NCI-H1092 (cell line): Measurements from ENCODE around the gene AFF1.
A peak's percentile ranks its signal among the peaks of the same experiment; 100 is the strongest.

Experiments
- DNase-seq: peaks from one replicate; lab custom pipeline; 2025; lab: John Stamatoyannopoulos, UW

AFF1 gene, protein sequence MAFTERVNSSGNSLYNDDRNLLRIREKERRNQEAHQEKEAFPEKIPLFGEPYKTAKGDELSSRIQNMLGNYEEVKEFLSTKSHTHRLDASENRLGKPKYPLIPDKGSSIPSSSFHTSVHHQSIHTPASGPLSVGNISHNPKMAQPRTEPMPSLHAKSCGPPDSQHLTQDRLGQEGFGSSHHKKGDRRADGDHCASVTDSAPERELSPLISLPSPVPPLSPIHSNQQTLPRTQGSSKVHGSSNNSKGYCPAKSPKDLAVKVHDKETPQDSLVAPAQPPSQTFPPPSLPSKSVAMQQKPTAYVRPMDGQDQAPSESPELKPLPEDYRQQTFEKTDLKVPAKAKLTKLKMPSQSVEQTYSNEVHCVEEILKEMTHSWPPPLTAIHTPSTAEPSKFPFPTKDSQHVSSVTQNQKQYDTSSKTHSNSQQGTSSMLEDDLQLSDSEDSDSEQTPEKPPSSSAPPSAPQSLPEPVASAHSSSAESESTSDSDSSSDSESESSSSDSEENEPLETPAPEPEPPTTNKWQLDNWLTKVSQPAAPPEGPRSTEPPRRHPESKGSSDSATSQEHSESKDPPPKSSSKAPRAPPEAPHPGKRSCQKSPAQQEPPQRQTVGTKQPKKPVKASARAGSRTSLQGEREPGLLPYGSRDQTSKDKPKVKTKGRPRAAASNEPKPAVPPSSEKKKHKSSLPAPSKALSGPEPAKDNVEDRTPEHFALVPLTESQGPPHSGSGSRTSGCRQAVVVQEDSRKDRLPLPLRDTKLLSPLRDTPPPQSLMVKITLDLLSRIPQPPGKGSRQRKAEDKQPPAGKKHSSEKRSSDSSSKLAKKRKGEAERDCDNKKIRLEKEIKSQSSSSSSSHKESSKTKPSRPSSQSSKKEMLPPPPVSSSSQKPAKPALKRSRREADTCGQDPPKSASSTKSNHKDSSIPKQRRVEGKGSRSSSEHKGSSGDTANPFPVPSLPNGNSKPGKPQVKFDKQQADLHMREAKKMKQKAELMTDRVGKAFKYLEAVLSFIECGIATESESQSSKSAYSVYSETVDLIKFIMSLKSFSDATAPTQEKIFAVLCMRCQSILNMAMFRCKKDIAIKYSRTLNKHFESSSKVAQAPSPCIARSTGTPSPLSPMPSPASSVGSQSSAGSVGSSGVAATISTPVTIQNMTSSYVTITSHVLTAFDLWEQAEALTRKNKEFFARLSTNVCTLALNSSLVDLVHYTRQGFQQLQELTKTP

GRCh38 chr4:86934771-86935565 is at the start of gene AFF1:
Gene AFF1, plus strand, starts transcription at chr4:86935011. Its CDS starts 13,523 bp downstream, at chr4:86948534.
- peak; percentile 85 for DNase-seq

GRCh38 chr4:86890790-86891189 is 44.0 kb upstream of the AFF1 start:
- DNase-seq: no peak

DNA sequence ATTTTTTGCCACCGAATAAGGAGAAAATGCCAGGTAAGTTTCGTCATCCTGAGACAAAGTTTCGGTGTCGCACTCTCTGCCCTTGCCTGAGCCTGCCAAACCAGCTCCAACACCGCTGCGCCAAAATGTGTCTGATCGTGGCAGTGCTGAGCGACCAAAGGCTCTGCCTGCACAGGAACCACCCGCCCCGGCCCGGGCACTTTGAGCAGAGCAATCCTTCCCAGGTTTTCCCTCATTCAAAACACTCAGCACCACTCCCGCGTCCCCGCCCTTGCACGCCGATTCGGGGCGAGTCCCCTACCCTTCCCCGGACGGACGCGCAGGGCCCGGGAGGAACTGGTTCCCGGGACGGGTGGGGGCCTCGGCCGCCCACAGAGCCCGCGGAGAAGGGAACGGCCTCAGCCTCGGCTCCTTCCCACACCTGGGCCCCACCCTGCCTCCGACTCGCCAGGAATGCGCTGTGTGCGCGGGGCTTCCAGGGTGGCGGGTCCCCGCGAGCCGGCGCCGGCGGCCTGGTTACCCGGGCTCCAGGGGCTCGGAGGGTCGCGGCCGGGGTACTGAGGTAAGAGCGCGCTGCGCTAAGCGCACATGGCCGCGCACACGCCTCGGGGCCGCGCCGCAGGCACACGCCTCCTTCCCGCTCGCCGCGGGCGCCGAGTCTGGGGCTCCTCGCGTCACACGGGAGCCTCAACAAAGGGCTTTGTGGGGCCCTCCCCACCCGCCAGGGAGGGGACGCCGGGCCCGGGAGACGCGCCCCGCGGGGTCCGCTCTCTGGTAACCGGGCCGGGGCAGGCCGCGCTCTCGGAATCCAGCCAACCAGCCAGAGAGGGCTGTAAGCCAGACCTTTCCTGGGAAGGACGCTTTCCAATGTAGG is 42.8 kb upstream of the AFF1 start, which contains the start of gene C4orf36:
Gene C4orf36, minus strand, starts transcription at position 661 of the 874 bp plus-strand sequence. CDS start 902 bp downstream, outside the sequence.
- DNase-seq: peak; percentile 43

DNA sequence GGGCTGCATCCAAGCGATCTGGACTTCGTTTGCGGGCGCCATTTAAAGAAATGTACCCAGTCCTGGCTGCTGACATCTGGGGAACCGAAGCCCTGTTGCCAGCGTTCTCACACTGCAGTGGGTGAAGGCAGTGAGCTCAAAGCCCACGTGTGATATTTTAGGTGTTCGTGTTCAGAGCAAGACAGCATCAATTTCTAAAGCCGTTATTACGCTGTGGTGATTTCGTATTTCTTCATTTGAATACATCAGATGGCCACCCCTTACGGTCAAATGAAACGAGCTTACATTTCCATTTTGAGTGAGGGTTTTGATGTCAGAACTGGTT is 42.2 kb upstream of the AFF1 start:
- no peak for DNase-seq

DNA sequence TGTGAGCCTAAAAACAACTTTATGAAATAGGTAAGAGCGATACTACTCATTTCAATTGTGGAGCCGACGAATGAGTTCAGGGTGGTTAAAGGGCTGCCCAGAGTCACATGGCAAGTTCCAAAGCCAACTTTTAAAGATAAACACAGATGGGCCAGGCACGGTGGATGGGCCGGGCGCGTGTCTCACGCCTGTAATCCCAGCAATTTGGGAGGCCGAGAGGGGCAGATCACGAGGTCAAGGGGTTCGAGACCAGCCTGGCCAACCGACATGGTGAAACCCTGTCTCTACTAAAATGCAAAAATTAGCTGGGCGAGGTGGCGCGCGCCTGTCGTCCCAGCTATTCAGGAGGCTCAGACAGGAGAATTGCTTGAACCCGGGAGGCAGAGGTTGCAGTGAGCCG is 41.7 kb upstream of the AFF1 start:
- no peak for DNase-seq

- DNase-seq: no peak
Measured at GRCh38 chr4:86894455-86894854, 40.4 kb upstream of the AFF1 start.

GRCh38 chr4:86895692-86896488 is 38.9 kb upstream of the AFF1 start:
- DNase-seq: peak; percentile 53

GRCh38 chr4:86896596-86896995 is 38.2 kb upstream of the AFF1 start:
- DNase-seq: no peak

- DNase-seq: no peak
Measured at GRCh38 chr4:86898562-86898961, 36.2 kb upstream of the AFF1 start.

- DNase-seq: no peak
Measured at GRCh38 chr4:86901864-86902263, 32.9 kb upstream of the AFF1 start.

DNA sequence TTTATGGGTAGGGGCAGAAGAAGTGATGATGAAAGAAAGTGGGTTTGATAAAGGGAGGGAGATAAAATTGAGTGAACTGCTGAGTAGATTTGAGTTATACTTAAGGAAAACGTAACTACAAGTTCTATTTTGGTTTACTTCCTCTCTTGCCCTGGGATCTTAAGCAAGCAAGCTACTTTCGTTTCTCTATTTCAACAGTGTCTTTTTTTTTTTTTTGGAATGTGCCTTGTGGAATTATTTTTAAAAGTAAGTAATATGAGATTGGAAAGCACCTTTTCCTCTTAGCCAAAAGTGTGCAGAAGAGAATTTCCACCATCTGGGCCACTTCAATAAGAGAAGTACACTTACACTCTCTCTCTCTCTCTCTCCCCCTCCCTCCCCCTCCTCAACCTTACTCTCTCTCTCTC is 26.6 kb upstream of the AFF1 start:
- DNase-seq: no peak

GRCh38 chr4:86909546-86910295 is 25.1 kb upstream of the AFF1 start:
- no peak for DNase-seq

DNA sequence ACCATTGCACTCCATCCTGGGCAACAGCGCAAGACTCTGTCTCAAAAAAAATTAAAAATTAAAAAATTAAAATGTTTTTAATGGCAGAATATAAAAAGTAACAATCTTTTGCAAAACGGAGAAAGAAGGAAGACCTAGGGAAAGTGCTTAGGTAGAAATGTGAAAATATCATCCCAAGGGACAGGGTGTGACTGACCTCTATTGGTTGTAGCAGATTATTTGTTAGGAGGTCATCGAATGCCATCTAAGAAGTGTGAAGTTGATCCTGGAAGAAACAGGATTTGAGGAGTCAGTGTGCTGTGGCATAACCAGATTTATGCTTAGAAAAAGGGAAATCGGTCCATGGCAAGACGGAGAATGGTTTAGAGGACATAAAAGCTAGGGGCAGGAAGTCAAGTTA is 24.4 kb upstream of the AFF1 start:
- no peak for DNase-seq

- no peak for DNase-seq
Measured at GRCh38 chr4:86910820-86911684, 23.8 kb upstream of the AFF1 start.

- no peak for DNase-seq
Measured at GRCh38 chr4:86916392-86916791, 18.4 kb upstream of the AFF1 start.

DNA sequence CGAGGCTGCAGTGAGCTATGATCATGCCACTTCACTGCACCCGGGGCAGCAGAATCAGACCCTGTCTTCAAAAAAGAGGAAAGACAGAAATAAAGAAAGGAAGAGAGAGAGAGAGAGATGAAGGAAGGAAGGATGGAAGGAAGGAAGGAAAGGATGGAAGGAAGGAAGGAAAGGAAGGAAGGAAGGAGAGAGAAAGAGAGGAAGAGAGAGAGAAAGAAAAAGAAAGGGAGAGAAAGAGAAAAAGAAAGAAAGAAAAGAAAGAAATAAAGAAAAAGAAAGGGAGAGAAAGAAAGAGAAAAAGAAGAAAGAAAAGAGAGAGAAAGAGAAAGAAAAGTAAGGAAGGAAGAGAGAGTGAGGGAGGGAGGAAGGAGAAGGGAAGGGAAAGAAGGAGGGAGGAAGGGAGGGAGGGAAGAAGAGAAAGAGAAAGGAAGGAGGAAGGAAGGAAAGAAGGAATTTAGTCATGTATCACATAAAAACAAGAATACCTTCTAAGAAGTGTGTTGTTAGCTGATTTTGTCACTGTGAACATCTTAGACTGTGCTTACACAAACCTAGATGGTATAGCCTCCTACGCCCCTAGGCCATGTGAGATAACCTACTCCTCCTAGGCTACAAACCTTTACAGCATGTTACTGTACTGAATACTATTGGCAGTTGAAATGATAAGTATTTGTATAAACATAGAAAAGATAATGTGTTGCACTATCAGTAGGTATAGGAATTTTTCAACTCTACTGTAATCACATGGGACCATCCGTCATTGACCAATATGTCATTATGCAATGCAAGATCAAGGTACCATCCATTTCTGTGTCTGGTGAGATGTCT is 17.4 kb upstream of the AFF1 start:
- no peak for DNase-seq

DNA sequence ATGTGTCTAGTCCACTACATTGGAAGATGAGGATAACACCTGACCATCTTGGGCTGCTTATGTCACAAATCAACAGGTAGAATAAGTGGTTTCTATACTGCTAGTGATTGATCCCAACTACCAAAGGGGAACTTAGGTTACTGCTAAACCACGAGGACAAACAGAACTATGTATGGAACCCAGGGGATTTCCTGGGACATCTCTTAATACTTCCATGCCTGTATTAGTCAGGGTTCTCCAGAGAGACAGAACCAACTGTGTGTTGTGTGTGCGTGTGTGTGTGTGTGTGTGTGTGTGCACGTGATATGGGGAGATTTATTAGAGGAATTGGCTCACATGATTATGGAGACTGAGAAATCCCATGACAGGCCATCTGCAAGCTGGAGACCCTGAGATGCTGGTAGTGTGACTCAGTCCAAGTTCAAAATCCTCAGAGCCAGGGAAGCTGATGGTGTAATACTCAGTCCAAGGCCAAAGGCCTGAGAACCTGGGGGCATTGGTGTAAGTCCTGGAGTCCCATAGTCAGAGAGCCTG is 16.2 kb upstream of the AFF1 start:
- DNase-seq: no peak
